Psoas muscle (tissue), 8 donors: ENCODE data around the gene POLR2I. TPM values are rescaled to one million over a fixed set of nuclear protein-coding genes. Genes with fewer than 3 reads are reported as not detected.
A peak's percentile ranks its signal among the peaks of the same experiment; 100 is the strongest.

Experiments
- ATAC-seq, 4 donors: fragments of 200-7000 bp; cut with Tn5 transposase; one replicate each; pipeline ENCODE4 v1.9.1; 2020; ENCODE audit warnings: moderate library complexity in 3 of 4, mild to moderate bottlenecking in 2 of 4
- DNase-seq, 2 donors: peaks; one replicate each; pipeline ENCODE4 v3.0.0-alpha.2; 2020
- H3K27ac ChIP-seq: fragments of 200-600 bp; one replicate; pipeline ENCODE4 v1.8.0; 2022
- H3K27me3 ChIP-seq, 3 donors: fragments of 200-600 bp in 1 of 3; one replicate each; pipeline versions ENCODE4 v1.6.1 to v1.8.0; 2013 to 2022; ENCODE audit warnings: low read length in 2 of 3, mild to moderate bottlenecking in 2 of 3, moderate library complexity in 1 of 3; ENCODE audit not compliant: insufficient read depth in 3 of 3
- H3K36me3 ChIP-seq, 2 donors: fragments of 200-600 bp in 1 of 2; one replicate each; pipeline versions ENCODE4 v1.6.1 to v1.8.0; 2013 to 2022; ENCODE audit warnings: low read depth in 1 of 2, mild to moderate bottlenecking in 1 of 2, moderate library complexity in 1 of 2; ENCODE audit not compliant: insufficient read depth in 1 of 2
- H3K4me1 ChIP-seq: fragments of 200-600 bp; one replicate; pipeline ENCODE4 v1.8.0; 2022
- H3K4me3 ChIP-seq: fragments of 200-600 bp; one replicate; pipeline ENCODE4 v1.8.0; 2022; ENCODE audit warnings: mild to moderate bottlenecking
- H3K9me3 ChIP-seq: fragments of 200-600 bp; one replicate; pipeline ENCODE4 v1.8.0; 2022
- WGBS, 3 donors: extraction: QIAGEN DNeasy Blood & Tissue Kit; methylation state at CpG; one replicate each; pipeline versions ENCODE4 v1.1.6 to v1.1.7; 2013; 5-methylcytosine and 5-hydroxymethylcytosine counted together
- intact Hi-C, 2 donors: fragments of 100-400 bp; cut with DNase I; formaldehyde crosslinking; loops; one replicate each; pipeline versions ENCODE4 v1.11.0 to v1.14.2; 2022
- polyA plus RNA-seq, 3 donors: library from polyadenylated mRNA; stranded (reverse); fragments of 200-250 nt; gene quantifications; one replicate each; pipeline ENCODE4 v1.2.3, GENCODE V29; 2013
- total RNA-seq, 4 donors: library from RNA; stranded (reverse); fragmentation: NEBNext Ultra II Directional in 2 of 4; extraction: Animal tissue kit (Norgen Biotek cat#: 25700) in 2 of 4; gene quantifications; one replicate each; pipeline versions ENCODE4 v1.2.1 to v1.2.4, GENCODE V29; 2021 to 2023
- TF ChIP-seq, protein P1 (sequence below): fragments of 200-600 bp; IDR thresholded peaks from one replicate; pipeline ENCODE4 v1.8.0; 2022; ENCODE audit warnings: antibody characterized with exemption
- donor health status: healthy with polysubstance abuse.
- donor health status: DM: no; HTN: no; CAD: no; lungs with moderate emphysema.
- donor health status: Bipolar disorder and iron deficiency.
- donor health status: healthy.
- donor health status: DM: yes; HTN: yes; CAD: no.
- donor health status: DM: no; HTN: no; CAD: no.
- donor health status: DM: no; HTN: no; CAD: no.
- donor health status: DM: yes; HTN: yes; CAD: no.

The POLR2I gene
- total and polyA plus RNA-seq, 7 donors, result 89.7 to 130 (median 116) TPM

DNA sequence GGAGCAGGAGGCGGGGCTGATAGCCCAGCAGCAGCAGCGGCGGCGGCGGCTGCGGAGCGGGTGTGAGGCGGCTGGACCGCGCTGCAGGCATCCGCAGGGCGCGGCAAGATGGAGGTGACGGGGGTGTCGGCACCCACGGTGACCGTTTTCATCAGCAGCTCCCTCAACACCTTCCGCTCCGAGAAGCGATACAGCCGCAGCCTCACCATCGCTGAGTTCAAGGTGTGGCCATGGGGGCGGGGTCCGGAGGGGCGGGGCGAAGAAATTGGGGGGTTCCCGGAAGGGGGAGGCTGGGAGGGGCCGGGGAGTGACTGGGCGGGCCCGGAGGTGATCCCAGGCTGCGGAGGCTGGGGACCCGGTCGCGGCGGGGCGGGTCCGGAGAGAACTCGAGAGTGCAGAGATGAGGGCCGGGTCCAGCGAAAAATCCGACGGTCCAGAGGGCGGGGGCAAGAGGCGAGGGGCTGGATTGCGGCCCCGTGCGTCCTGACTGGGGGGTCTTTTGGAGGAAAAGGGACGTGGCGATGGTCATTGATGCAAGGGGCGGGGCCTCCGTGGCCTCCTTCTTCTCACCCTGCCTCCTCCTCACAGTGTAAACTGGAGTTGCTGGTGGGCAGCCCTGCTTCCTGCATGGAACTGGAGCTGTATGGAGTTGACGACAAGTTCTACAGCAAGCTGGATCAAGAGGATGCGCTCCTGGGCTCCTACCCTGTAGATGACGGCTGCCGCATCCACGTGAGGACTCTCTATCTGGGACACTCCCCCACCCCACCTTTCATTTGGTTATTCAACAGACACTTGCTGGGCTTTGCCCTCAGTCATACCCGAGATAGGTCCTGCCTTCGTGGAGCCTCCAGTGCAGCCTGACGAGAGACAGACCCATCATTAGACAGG lies 1.0 kb upstream of the POLR2I start, which contains the start of gene TBCB:
TBCB (plus strand) TSS at position 16 of the 891 bp plus-strand sequence; CDS start at position 109, 93 bp downstream.
- Histone ChIP-seq H3K9me3 (no peaks in the 10 kb centered on the region), H3K27ac (peak within 1 kb of the TSS; percentile 89), H3K36me3 (peaks cover 2 to 71% of the 10 kb centered on the region in 2 donors), H3K4me1 (peaks cover 15% of the 10 kb centered on the region), H3K4me3 (peak within 1 kb of the TSS; percentile 93), H3K27me3 (no peaks in the 10 kb centered on the region)
- WGBS, 3 donors, result 4 to 6% (median 4%) methylated on average over 46 to 59 of the region's 59 CpGs
- ATAC-seq, result peak; percentile 13 to 41 (median 34)
- intact Hi-C loops, result loop anchor here in 1 of 2 donors (2.0 to 10.0 kb wide), 2 partner anchors 61 to 121 kb away; partner anchors contain the start of genes SDHAF1, THAP8 and WDR62
- TF ChIP-seq, protein P1, sequence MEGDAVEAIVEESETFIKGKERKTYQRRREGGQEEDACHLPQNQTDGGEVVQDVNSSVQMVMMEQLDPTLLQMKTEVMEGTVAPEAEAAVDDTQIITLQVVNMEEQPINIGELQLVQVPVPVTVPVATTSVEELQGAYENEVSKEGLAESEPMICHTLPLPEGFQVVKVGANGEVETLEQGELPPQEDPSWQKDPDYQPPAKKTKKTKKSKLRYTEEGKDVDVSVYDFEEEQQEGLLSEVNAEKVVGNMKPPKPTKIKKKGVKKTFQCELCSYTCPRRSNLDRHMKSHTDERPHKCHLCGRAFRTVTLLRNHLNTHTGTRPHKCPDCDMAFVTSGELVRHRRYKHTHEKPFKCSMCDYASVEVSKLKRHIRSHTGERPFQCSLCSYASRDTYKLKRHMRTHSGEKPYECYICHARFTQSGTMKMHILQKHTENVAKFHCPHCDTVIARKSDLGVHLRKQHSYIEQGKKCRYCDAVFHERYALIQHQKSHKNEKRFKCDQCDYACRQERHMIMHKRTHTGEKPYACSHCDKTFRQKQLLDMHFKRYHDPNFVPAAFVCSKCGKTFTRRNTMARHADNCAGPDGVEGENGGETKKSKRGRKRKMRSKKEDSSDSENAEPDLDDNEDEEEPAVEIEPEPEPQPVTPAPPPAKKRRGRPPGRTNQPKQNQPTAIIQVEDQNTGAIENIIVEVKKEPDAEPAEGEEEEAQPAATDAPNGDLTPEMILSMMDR, result no peak
- peak in 1 of 2 donors; percentile 86 for DNase-seq

DNA sequence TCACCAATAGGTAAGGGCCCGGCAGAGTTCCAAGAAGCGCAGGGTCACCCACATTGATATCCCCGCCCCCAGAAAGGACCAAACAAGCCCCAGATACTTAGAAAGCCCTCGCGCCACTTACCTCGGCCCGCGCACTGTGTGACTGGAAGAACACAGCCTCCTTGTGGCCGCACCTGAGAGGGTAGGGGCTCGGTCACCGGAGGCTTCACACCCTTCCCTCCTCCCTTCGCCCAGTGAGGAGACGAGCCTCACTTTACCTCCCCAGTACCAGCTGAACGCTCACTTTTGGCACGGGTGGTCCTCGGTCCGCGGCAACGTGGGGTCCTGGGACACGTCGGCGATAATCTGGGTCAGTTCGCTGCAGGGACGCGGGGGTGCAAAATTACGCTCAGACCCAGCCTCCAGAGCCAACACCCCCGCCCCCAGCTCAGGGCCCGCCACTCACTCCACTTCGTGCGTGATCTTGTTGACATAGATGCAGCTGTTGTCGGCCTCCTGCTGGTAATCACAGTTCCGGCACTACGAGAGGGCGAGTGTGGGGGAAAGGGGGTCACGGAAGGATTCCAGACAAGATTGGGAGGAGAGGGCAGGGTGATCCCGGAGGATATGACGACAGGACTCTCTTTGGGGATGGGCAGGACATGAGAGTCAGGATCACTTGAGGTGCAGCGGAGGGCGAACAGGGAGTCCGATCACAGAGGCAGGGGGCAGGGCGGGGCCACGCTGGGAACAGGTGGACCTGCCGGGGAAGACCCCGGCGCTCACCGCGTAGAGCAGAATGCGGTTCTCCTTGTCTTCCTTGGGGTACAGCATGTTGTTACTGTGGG lies 568 bp downstream of the POLR2I start:
- Histone ChIP-seq H3K9me3 (no peaks in the 10 kb centered on the region), H3K4me1 (peaks cover 15% of the 10 kb centered on the region), H3K4me3 (peak overlapping the region; percentile 93), H3K27me3 (no peaks in the 10 kb centered on the region), H3K36me3 (peaks cover 2 to 61% of the 10 kb centered on the region in 2 donors), H3K27ac (peak overlapping the region; percentile 89)
- DNase-seq (peak in 1 of 2 donors; percentile 33), ATAC-seq (peak in 3 of 4 donors; percentile 1 to 18 (median 4))
- 7 to 10% (median 10%) methylated on average over 42 to 48 of the region's 48 CpGs for WGBS, 3 donors
- TF ChIP-seq, protein P1, result no peak
- intact Hi-C loops, result loop anchor here (2.0 to 10.0 kb wide), 3 partner anchors 57 to 119 kb away; partner anchors contain the start of genes SDHAF1 (in 1 of the 2), THAP8 (in 1 of the 2) and WDR62 (in 1 of the 2)

DNA sequence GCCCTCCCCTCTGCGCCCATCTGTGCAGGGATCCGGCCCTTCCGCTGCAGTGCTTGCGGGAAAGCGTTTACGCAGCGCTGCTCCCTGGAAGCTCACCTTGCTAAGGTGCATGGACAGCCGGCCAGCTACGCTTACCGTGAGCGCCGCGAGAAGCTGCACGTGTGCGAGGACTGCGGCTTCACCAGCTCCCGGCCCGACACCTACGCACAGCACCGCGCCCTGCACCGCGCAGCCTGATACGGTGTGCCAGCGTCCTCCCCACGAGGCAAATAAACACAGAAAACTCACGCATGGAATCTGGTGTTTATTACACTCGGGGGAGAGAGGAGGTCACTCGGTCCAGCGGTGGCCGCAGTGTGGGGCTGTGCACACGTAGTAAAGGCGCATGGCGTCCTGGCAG lies 1.2 kb downstream of the POLR2I start:
- Histone ChIP-seq H3K27me3 (no peaks in the 10 kb centered on the region), H3K4me3 (peak overlapping the region; percentile 93), H3K36me3 (peaks cover 0 to 54% of the 10 kb centered on the region in 2 donors), H3K27ac (peak overlapping the region; percentile 89), H3K4me1 (peaks cover 15% of the 10 kb centered on the region), H3K9me3 (no peaks in the 10 kb centered on the region)
- 84 to 88% (median 85%) methylated on average over 34 of the region's 34 CpGs for WGBS, 3 donors
- TF ChIP-seq, protein P1, result no peak
- DNase-seq, result no peak
- intact Hi-C loops, result loop anchor here (5.0 to 10.0 kb wide), 2 partner anchors 56 to 119 kb away; partner anchors contain the start of gene SDHAF1 (in 1 of the 2)
- no peak for ATAC-seq

DNA sequence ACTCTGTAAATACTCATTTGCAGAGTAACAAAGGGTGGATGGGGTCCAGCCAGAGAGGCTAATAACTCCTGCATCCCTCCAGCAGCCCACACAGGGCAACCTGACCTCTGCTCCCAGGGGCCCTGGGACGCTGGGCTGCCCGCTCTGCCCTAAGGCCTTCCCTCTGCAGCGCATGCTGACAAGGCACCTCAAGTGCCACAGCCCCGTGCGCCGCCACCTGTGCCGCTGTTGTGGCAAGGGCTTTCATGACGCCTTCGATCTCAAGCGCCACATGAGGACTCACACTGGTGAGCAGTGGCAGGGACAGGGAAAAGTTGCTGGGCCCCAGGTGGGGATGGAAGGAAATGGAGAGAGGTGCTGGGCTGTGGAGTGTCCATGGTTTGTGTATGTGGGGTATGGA lies 2.0 kb downstream of the POLR2I start:
- no peaks in the 10 kb centered on the region for H3K27me3 ChIP-seq
- no peak for DNase-seq
- H3K27ac ChIP-seq, result no peak overlapping the region
- WGBS, 3 donors, result 93 to 96% (median 93%) methylated on average over 10 of the region's 10 CpGs
- peaks cover 0 to 48% of the 10 kb centered on the region in 2 donors for H3K36me3 ChIP-seq
- H3K4me3 ChIP-seq, result no peak overlapping the region
- no peak for ATAC-seq
- H3K4me1 ChIP-seq, result peaks cover 15% of the 10 kb centered on the region
- TF ChIP-seq, protein P1, result no peak
- no peaks in the 10 kb centered on the region for H3K9me3 ChIP-seq
- intact Hi-C loops, result loop anchor here (5.0 to 10.0 kb wide), 2 partner anchors 55 to 118 kb away; partner anchors contain the start of gene SDHAF1 (in 1 of the 2)
